Activated T-cell treated with anti-CD3 and anti-CD28 coated beads, Interleukin-2, amount 50 U/mL, for 1 hour (primary cell): ENCODE results near the gene SRPK1.
"Not testable (repeated sequence)": the region's sequence is repeated elsewhere in the genome, so short reads cannot be mapped to it uniquely, and the experiment has no call there.

ENCODE experiments used
- DNase-seq: peaks from one replicate; pipeline ENCODE4 v3.0.0-alpha.2; 2020

Gene SRPK1

GRCh38 chr6:35920793-35921732 is at the start of gene SRPK1:
SRPK1 (minus strand) TSS chr6:35921098; CDS start chr6:35921056, 42 bp downstream.
- peak; percentile 87 for DNase-seq

- DNase-seq = no peak
Observed at GRCh38 chr6:35970181-35970580, 49.3 kb upstream of the SRPK1 start.

- no peak for DNase-seq
Observed at GRCh38 chr6:35969646-35970045, 48.7 kb upstream of the SRPK1 start.

- DNase-seq = no peak
Observed at GRCh38 chr6:35968821-35969220, 47.9 kb upstream of the SRPK1 start.

- no peak for DNase-seq
Observed at GRCh38 chr6:35967076-35967774, 46.3 kb upstream of the SRPK1 start.

GRCh38 chr6:35962779-35963560 is 42.1 kb upstream of the SRPK1 start:
- DNase-seq = no peak

- no peak for DNase-seq
Observed at GRCh38 chr6:35960187-35960586, 39.3 kb upstream of the SRPK1 start.

- DNase-seq = no peak
Observed at GRCh38 chr6:35955970-35956369, 35.1 kb upstream of the SRPK1 start.

- no peak for DNase-seq
Observed at GRCh38 chr6:35955521-35955920, 34.6 kb upstream of the SRPK1 start.

GRCh38 chr6:35955071-35955470 is 34.2 kb upstream of the SRPK1 start:
- DNase-seq = no peak

GRCh38 chr6:35954333-35954732 is 33.4 kb upstream of the SRPK1 start:
- no peak for DNase-seq

- DNase-seq = no peak
Observed at GRCh38 chr6:35948725-35949124, 27.8 kb upstream of the SRPK1 start.

- no peak for DNase-seq
Observed at GRCh38 chr6:35945650-35946025, 24.7 kb upstream of the SRPK1 start.

- DNase-seq = no peak
Observed at GRCh38 chr6:35943390-35943789, 22.5 kb upstream of the SRPK1 start.

- no peak for DNase-seq
Observed at GRCh38 chr6:35942355-35942754, 21.5 kb upstream of the SRPK1 start.

GRCh38 chr6:35941170-35941569 is 20.3 kb upstream of the SRPK1 start:
- not testable (repeated sequence) for DNase-seq

GRCh38 chr6:35940014-35940413 is 19.1 kb upstream of the SRPK1 start:
- not testable (repeated sequence) for DNase-seq

- not testable (repeated sequence) for DNase-seq
Observed at GRCh38 chr6:35939259-35939658, 18.4 kb upstream of the SRPK1 start.

GRCh38 chr6:35936681-35937359 is 15.9 kb upstream of the SRPK1 start:
- DNase-seq = no peak

- no peak for DNase-seq
Observed at GRCh38 chr6:35935469-35935868, 14.6 kb upstream of the SRPK1 start.

- no peak for DNase-seq
Observed at GRCh38 chr6:35933844-35934243, 12.9 kb upstream of the SRPK1 start.

GRCh38 chr6:35931873-35932272 is 11.0 kb upstream of the SRPK1 start:
- DNase-seq = not testable (repeated sequence)

GRCh38 chr6:35931120-35931561 is 10.2 kb upstream of the SRPK1 start:
- no peak for DNase-seq
